Measurements from ENCODE around the gene ZNF423.

ZNF423 gene

GRCh38 chr16:49589544-49590031 is 266.3 kb downstream of the ZNF423 start:
- POLR2A ChIA-PET, result interaction anchor here (0.6 kb wide), 1 partner anchor 246 kb away, joined by 3 read pairs; no protein-coding TSS in a partner anchor
- TF ChIP-seq CTCF (IDR thresholded peaks at IDR 0.05; ENCODE audit: insufficient read depth, low read length, missing control alignments), result no peak
- no peak for DNase-seq (ENCODE audit: low read depth, low spot score)
- no peak overlapping the region for H3K4me3 ChIP-seq (ENCODE audit: low read depth, low read length)
- CTCF ChIA-PET, result no interaction called here

- POLR2A ChIA-PET, result interaction anchor here (0.6 kb wide), 1 partner anchor 247 kb away, joined by 3 read pairs; no protein-coding TSS in a partner anchor
Measured at GRCh38 chr16:49588729-49589384, 267.1 kb downstream of the ZNF423 start.

GRCh38 chr16:49588026-49588425 is 267.9 kb downstream of the ZNF423 start:
- CTCF ChIA-PET, result interaction anchor here (1.2 kb wide), 1 partner anchor 96 kb away, joined by 3 read pairs; no protein-coding TSS in a partner anchor

More at GRCh38 chr16:49588729-49589384, 267.1 kb downstream of the ZNF423 start:
- no peak for DNase-seq (ENCODE audit: low read depth, low spot score)
- CTCF ChIA-PET, result interaction anchor here (1.2 kb wide), 1 partner anchor 97 kb away, joined by 3 read pairs; no protein-coding TSS in a partner anchor
- TF ChIP-seq CTCF (IDR thresholded peaks at IDR 0.05; ENCODE audit: insufficient read depth, low read length, missing control alignments), result no peak
- no peak overlapping the region for H3K4me3 ChIP-seq (ENCODE audit: low read depth, low read length)

GRCh38 chr16:49587511-49587910 is 268.4 kb downstream of the ZNF423 start:
- H3K4me3 ChIP-seq (ENCODE audit: low read depth, low read length), result no peak overlapping the region
- TF ChIP-seq CTCF (IDR thresholded peaks at IDR 0.05; ENCODE audit: insufficient read depth, low read length, missing control alignments), result no peak
- DNase-seq (ENCODE audit: low read depth, low spot score), result no peak
- CTCF ChIA-PET, result interaction anchor here (1.2 kb wide), 1 partner anchor 95 kb away, joined by 3 read pairs; no protein-coding TSS in a partner anchor
- POLR2A ChIA-PET, result no interaction called here

More at GRCh38 chr16:49588026-49588425, 267.9 kb downstream of the ZNF423 start:
- no peak overlapping the region for H3K4me3 ChIP-seq (ENCODE audit: low read depth, low read length)
- no peak for TF ChIP-seq CTCF (IDR thresholded peaks at IDR 0.05; ENCODE audit: insufficient read depth, low read length, missing control alignments)
- POLR2A ChIA-PET, result no interaction called here
- no peak for DNase-seq (ENCODE audit: low read depth, low spot score)

GRCh38 chr16:49586466-49587450 is 269.2 kb downstream of the ZNF423 start:
- CTCF ChIA-PET, result no interaction called here
- POLR2A ChIA-PET, result interaction anchor here (0.6 kb wide), 1 partner anchor 153 kb away, joined by 6 read pairs; no protein-coding TSS in a partner anchor
- TF ChIP-seq CTCF (IDR thresholded peaks at IDR 0.05; ENCODE audit: insufficient read depth, low read length, missing control alignments), result no peak
- DNase-seq (ENCODE audit: low read depth, low spot score), result no peak
- H3K4me3 ChIP-seq (ENCODE audit: low read depth, low read length), result no peak overlapping the region

Measured in AG04449 (cell line).